GM12891 (cell line): Measurements from ENCODE around the gene SCFD2.

Source experiments
- POLR2A ChIP-seq: IDR thresholded peaks from 2 replicates; pipeline ENCODE4 v1.6.1; 2011; ENCODE audit warnings: low read depth, low read length, control low read depth
- POLR2AphosphoS5 ChIP-seq: IDR thresholded peaks from 2 replicates; pipeline ENCODE4 v1.6.1; 2011; ENCODE audit warnings: low read depth, low read length, control low read depth
- TAF1 ChIP-seq: IDR thresholded peaks from 2 replicates; pipeline ENCODE4 v1.6.1; 2011; ENCODE audit warnings: low read depth, low read length, control low read depth

GRCh38 chr4:53273726-53274125, 92.1 kb downstream of the SCFD2 start:
- no peak for TF ChIP-seq POLR2AphosphoS5
- no peak for TF ChIP-seq TAF1
- no peak for TF ChIP-seq POLR2A
